ENCODE results near the gene ZNF354C.

The ZNF354C gene

DNA sequence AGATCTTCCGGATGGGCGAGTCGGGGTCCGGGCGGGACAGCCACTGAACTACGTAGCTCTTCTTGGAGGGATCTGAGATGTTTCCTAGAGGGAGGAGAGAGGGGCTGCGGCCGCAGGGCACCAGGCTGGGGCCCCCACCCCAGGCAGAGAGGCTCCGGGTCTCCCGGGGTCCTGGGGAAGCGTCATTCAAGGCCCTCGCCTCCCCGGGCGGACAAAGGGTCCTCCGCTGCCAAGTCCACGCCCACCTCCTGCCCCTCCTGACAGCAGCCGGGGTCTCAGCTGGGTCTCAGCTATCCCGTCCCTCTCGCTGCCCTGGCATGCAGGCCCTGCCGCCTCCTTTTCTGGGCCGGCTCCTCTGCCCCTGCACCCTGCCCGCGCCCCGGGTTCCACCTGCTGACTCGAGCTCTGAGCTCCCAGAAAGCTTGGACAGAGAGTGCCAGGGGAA is 61.5 kb downstream of the ZNF354C start:
- H3K9me3 Mint-ChIP-seq: no peaks in the 10 kb centered on the region
- no peak overlapping the region for H3K4me3 Mint-ChIP-seq
- H3K27me3 Mint-ChIP-seq: no peaks in the 10 kb centered on the region
- H3K4me1 Mint-ChIP-seq: no peaks in the 10 kb centered on the region
- no peak overlapping the region for H3K27ac Mint-ChIP-seq
- H3K36me3 Mint-ChIP-seq: no peaks in the 10 kb centered on the region

DNA sequence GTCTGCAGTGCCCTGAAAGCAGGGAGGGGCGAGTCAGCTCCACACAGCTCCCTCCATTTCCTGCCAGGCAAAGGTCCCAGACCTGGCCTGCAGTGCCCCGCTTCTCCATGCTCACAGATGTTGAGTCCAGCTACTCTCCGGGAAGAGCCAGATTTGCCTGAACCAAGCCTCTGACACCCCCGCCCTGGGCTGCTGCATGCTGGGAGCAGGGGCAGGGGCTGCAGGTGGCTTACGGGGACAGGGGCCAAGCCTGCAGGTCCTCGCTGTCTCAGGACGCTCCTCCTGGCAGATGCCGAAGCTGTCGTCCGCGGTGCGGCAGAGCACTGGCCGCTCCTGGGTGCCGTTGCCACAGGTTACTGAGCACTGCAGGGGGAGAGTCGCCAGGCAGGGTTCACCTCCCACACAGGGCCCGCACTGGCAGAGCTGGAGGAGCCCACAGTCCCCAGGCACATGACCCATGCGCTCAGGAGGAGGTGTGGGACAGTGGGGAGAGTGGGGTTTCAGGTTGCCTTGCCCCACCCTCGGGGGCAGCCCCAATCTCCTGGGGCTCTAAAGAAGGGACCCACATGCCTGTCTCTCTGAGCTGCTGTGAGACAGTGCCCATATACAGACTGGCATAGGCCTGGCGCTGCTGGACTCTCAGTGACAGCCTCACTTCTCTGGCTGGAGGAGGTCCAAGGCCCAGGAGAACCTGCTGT is 62.4 kb downstream of the ZNF354C start:
- no peaks in the 10 kb centered on the region for H3K27me3 Mint-ChIP-seq
- no peaks in the 10 kb centered on the region for H3K36me3 Mint-ChIP-seq
- H3K4me1 Mint-ChIP-seq: no peaks in the 10 kb centered on the region
- H3K9me3 Mint-ChIP-seq: no peaks in the 10 kb centered on the region
- H3K27ac Mint-ChIP-seq: no peak overlapping the region
- no peak overlapping the region for H3K4me3 Mint-ChIP-seq

DNA sequence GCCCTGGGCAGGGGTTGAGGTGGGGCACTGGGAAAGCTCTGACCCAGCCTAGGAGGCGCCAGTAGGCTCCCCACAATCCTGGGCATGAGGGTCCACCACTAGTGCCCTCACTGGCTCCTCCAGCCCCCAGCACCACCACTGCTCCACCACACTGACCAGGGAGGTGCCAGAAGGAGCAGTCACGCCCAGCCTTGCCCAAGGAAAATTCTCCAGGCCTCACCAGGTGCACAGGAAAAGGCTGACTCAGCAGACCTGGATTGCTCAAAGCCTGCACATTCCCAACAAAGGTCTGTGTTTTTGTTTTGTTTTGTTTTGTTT is 62.9 kb downstream of the ZNF354C start:
- Mint-ChIP-seq H3K27ac (no peak overlapping the region), H3K36me3 (no peaks in the 10 kb centered on the region), H3K4me1 (no peaks in the 10 kb centered on the region), H3K27me3 (no peaks in the 10 kb centered on the region), H3K4me3 (no peak overlapping the region), H3K9me3 (no peaks in the 10 kb centered on the region)

DNA sequence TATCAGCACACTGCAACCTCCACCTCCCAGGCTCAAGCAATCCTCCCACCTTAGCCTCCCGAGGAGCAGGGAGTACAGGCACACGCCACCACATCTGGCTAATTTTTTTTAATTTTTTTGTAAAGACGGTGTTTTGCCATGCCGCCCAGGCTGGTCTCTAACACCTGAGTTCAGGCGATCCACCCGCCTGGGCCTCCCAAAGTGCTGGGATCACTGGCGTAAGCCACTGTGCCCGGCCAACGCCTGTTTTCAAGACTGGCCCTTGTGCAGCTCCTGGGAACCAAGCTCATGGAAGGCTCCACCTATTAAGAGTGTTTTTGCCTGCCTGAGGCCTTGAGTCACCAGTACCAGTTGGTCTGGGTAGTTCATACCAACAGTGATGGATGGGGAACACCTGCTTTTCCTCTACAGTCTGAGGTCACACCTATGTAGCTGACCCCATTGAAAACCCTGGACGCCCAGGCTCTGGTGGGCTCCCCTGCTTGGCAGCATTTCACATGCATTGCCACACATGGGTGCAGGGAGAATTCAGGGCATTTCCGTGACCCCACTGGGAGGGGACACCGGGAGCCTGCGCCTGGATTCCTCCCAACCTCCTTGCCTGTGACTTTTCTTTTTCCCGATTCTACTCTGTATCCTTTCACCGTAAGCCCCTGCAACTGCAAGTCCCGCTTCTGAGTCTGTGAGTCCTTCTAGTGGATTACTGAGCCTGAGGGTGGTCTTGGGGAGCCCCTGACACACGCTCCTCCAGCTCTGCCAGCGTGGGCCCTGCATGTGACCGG is 63.5 kb downstream of the ZNF354C start:
- Mint-ChIP-seq H3K4me1 (no peaks in the 10 kb centered on the region), H3K4me3 (no peak overlapping the region), H3K9me3 (no peaks in the 10 kb centered on the region), H3K27ac (no peak overlapping the region), H3K36me3 (no peaks in the 10 kb centered on the region), H3K27me3 (no peaks in the 10 kb centered on the region)

- Mint-ChIP-seq H3K27me3 (no peaks in the 10 kb centered on the region), H3K36me3 (no peaks in the 10 kb centered on the region), H3K4me3 (no peak overlapping the region), H3K27ac (no peak overlapping the region), H3K9me3 (no peaks in the 10 kb centered on the region), H3K4me1 (no peaks in the 10 kb centered on the region)
Measured at GRCh38 chr5:179124273-179124852, 64.2 kb downstream of the ZNF354C start.

GRCh38 chr5:179124853-179125788 is 64.9 kb downstream of the ZNF354C start:
- Mint-ChIP-seq H3K27ac (no peak overlapping the region), H3K9me3 (no peaks in the 10 kb centered on the region), H3K4me1 (no peaks in the 10 kb centered on the region), H3K4me3 (no peak overlapping the region), H3K27me3 (no peaks in the 10 kb centered on the region), H3K36me3 (no peaks in the 10 kb centered on the region)

GRCh38 chr5:179125789-179126505 is 65.8 kb downstream of the ZNF354C start:
- H3K4me3 Mint-ChIP-seq: no peak overlapping the region
- no peaks in the 10 kb centered on the region for H3K4me1 Mint-ChIP-seq
- no peak overlapping the region for H3K27ac Mint-ChIP-seq
- H3K27me3 Mint-ChIP-seq: no peaks in the 10 kb centered on the region
- no peaks in the 10 kb centered on the region for H3K36me3 Mint-ChIP-seq
- no peaks in the 10 kb centered on the region for H3K9me3 Mint-ChIP-seq

GRCh38 chr5:179126506-179126991 is 66.4 kb downstream of the ZNF354C start:
- Mint-ChIP-seq H3K27me3 (no peaks in the 10 kb centered on the region), H3K27ac (no peak overlapping the region), H3K4me1 (no peaks in the 10 kb centered on the region), H3K4me3 (no peak overlapping the region), H3K36me3 (no peaks in the 10 kb centered on the region), H3K9me3 (no peaks in the 10 kb centered on the region)

GRCh38 chr5:179127136-179128040 is 67.2 kb downstream of the ZNF354C start:
- no peak overlapping the region for H3K4me3 Mint-ChIP-seq
- no peak overlapping the region for H3K27ac Mint-ChIP-seq

DNA sequence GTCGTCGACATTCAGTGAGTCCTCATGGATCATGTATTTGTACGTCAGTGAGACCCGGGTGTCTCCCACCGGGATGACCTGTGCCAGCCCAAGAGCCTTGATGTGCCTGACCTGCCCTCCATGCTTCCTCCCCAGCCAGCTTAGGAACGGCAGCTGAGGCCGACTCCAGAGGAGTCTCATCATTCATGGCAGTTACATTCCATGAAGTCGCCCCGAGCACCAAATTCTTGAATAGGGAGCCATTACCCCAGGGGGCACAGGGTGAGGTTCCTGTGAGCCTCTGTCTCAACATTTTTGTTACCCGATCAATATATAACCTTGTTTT is 67.8 kb downstream of the ZNF354C start:
- Mint-ChIP-seq H3K36me3 (no peaks in the 10 kb centered on the region), H3K9me3 (no peaks in the 10 kb centered on the region), H3K27ac (no peak overlapping the region), H3K27me3 (no peaks in the 10 kb centered on the region), H3K4me3 (no peak overlapping the region), H3K4me1 (no peaks in the 10 kb centered on the region)

More at GRCh38 chr5:179127136-179128040, 67.2 kb downstream of the ZNF354C start:
- Mint-ChIP-seq H3K27me3 (no peaks in the 10 kb centered on the region), H3K9me3 (no peaks in the 10 kb centered on the region), H3K36me3 (no peaks in the 10 kb centered on the region), H3K4me1 (no peaks in the 10 kb centered on the region)

GRCh38 chr5:179128976-179129375 is 68.8 kb downstream of the ZNF354C start:
- no peaks in the 10 kb centered on the region for H3K4me1 Mint-ChIP-seq
- H3K27me3 Mint-ChIP-seq: no peaks in the 10 kb centered on the region
- H3K36me3 Mint-ChIP-seq: no peaks in the 10 kb centered on the region
- no peak overlapping the region for H3K27ac Mint-ChIP-seq
- H3K9me3 Mint-ChIP-seq: no peaks in the 10 kb centered on the region
- no peak overlapping the region for H3K4me3 Mint-ChIP-seq

GRCh38 chr5:179129607-179130071 is 69.5 kb downstream of the ZNF354C start:
- Mint-ChIP-seq H3K27me3 (no peaks in the 10 kb centered on the region), H3K36me3 (no peaks in the 10 kb centered on the region), H3K27ac (no peak overlapping the region), H3K4me1 (no peaks in the 10 kb centered on the region), H3K9me3 (no peaks in the 10 kb centered on the region), H3K4me3 (no peak overlapping the region)

GRCh38 chr5:179130101-179130681 is 70.0 kb downstream of the ZNF354C start:
- H3K27me3 Mint-ChIP-seq: no peaks in the 10 kb centered on the region
- H3K4me1 Mint-ChIP-seq: no peaks in the 10 kb centered on the region
- no peak overlapping the region for H3K27ac Mint-ChIP-seq
- H3K4me3 Mint-ChIP-seq: no peak overlapping the region
- H3K9me3 Mint-ChIP-seq: no peaks in the 10 kb centered on the region
- no peaks in the 10 kb centered on the region for H3K36me3 Mint-ChIP-seq
